Gastrocnemius medialis (tissue), 4 donors: ENCODE measurements around the gene CHST12. TPM values are rescaled to one million over a fixed set of nuclear protein-coding genes. Genes with fewer than 3 reads are reported as not detected.

Source experiments
- ATAC-seq, 2 donors: fragments of 150-250 bp; one replicate each; pipeline ENCODE4 v1.9.1; 2016
- DNase-seq, 2 donors: peaks; one replicate each; pipeline ENCODE4 v3.0.0-alpha.2; 2019
- H3K27ac ChIP-seq, 4 donors: fragments of 200-600 bp; sonication (generic); 1 replicate in 1 of 4; 2 replicates in 3 of 4; pipeline ENCODE4 v1.5.1; 2016 to 2018; ENCODE audit warnings: mild to moderate bottlenecking in 2 of 4, moderate library complexity in 1 of 4
- H3K27me3 ChIP-seq, 3 donors: fragments of 200-600 bp; sonication (generic) in 2 of 3; 1 replicate in 1 of 3; 2 replicates in 2 of 3; pipeline versions ENCODE4 v1.5.1 to v1.6.0; 2016 to 2019; ENCODE audit warnings: mild to moderate bottlenecking in 1 of 3, moderate library complexity in 1 of 3
- H3K36me3 ChIP-seq, 2 donors: fragments of 200-600 bp; sonication (generic) in 1 of 2; one replicate each; pipeline ENCODE4 v1.5.1; 2017 to 2018
- H3K4me1 ChIP-seq, 2 donors: fragments of 200-600 bp; sonication (generic) in 1 of 2; one replicate each; pipeline ENCODE4 v1.5.1; 2016 to 2017; ENCODE audit warnings: mild to moderate bottlenecking in 2 of 2
- H3K4me3 ChIP-seq, 4 donors: fragments of 200-600 bp; sonication (generic) in 3 of 4; 1 replicate in 1 of 4; 2 replicates in 3 of 4; pipeline ENCODE4 v1.5.1; 2016 to 2019; ENCODE audit warnings: mild to moderate bottlenecking in 2 of 4
- H3K9me3 ChIP-seq, 3 donors: fragments of 200-600 bp; sonication (generic) in 2 of 3; 1 replicate in 1 of 3; 2 replicates in 2 of 3; pipeline ENCODE4 v1.5.1; 2016 to 2019
- CTCF ChIP-seq, 5 experiments: fragments of 450-650 bp in 3 of 5; fragments of 200-600 bp in 2 of 5; sonication (generic) in 2 of 5; IDR thresholded peaks in 4 of 5; conservative IDR thresholded peaks in 1 of 5; 1 replicate in 4 of 5; 2 replicates in 1 of 5; pipeline ENCODE4 v1.5.1; 2016 to 2019; ENCODE audit warnings: antibody characterized with exemption in 5 of 5, mild to moderate bottlenecking in 3 of 5, moderate library complexity in 3 of 5
- POLR2A ChIP-seq, 2 donors: fragments of 450-650 bp; IDR thresholded peaks; one replicate each; pipeline ENCODE4 v1.6.1; 2017; ENCODE audit warnings: antibody characterized with exemption in 2 of 2, mild to moderate bottlenecking in 2 of 2, moderate library complexity in 2 of 2
- in situ Hi-C, 4 donors: fragments of 200-750 bp; cut with MboI; loops; one replicate each; pipeline versions ENCODE4 v1.15.0 to v1.8.0; 2017; ENCODE audit warnings: low sequenced_read_pairs in 4 of 4
- intact Hi-C: fragments of 100-400 bp; cut with DNase I; formaldehyde crosslinking; loops from one replicate; pipeline ENCODE4 v1.15.1; 2023; ENCODE audit warnings: low total_unique reads
- total RNA-seq, 4 donors: library from RNA; depleted of rRNA; stranded (reverse); fragments of >200 nt; gene quantifications; one replicate each; pipeline versions ENCODE4 v1.1.0 to v1.2.3, GENCODE V29; 2016

The CHST12 gene
- total RNA-seq, 4 donors from 2014 or later = 5.5 to 13.1 (median 10.1) TPM

DNA sequence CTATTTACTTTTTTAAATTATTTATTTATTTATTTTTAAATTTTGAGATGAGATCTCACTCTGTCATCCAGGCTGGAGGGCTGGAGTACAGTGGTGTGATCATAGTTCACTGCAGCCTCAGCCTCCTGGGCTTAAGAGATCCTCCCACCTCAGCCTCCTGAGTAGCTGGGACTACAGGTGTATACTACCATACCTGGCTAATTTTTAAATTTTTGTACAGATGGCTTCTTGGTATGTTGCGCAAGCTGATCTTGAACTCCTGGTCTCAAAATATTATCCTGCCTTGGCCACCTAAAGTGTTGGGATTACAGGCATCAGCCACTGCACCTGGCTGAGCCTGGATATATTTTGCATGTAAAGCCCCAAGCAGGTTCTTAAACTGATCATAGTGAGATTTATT, 7.6 kb downstream of the CHST12 start:
- in situ Hi-C loops (no loop called here), intact Hi-C loops (no loop called here)
- ATAC-seq (no peak), DNase-seq (no peak)
- peak overlapping the region in 3 of 4 donors; percentile 17 to 39 (median 24) for H3K27ac ChIP-seq
- no peaks in the 10 kb centered on the region for H3K9me3 ChIP-seq
- no peaks in the 10 kb centered on the region for H3K36me3 ChIP-seq
- TF ChIP-seq CTCF (IDR thresholded peaks at IDR 0.05 in 4 of 5, conservative IDR thresholded peaks at IDR 0.05 in 1 of 5) = no peak
- TF ChIP-seq POLR2A (IDR thresholded peaks at IDR 0.05) = no peak
- H3K4me1 ChIP-seq = peaks cover 23 to 29% of the 10 kb centered on the region in 2 donors
- H3K27me3 ChIP-seq = no peaks in the 10 kb centered on the region
- H3K4me3 ChIP-seq = no peak overlapping the region

GRCh38 chr7:2411815-2412586, 8.6 kb downstream of the CHST12 start:
- in situ Hi-C loops (no loop called here), intact Hi-C loops (no loop called here)
- TF ChIP-seq CTCF (IDR thresholded peaks at IDR 0.05 in 4 of 5, conservative IDR thresholded peaks at IDR 0.05 in 1 of 5) = no peak
- no peak for TF ChIP-seq POLR2A (IDR thresholded peaks at IDR 0.05)
- DNase-seq (no peak), ATAC-seq (no peak)
- no peaks in the 10 kb centered on the region for H3K36me3 ChIP-seq
- peaks cover 23 to 35% of the 10 kb centered on the region in 2 donors for H3K4me1 ChIP-seq
- no peaks in the 10 kb centered on the region for H3K9me3 ChIP-seq
- H3K4me3 ChIP-seq = no peak overlapping the region
- H3K27me3 ChIP-seq = no peaks in the 10 kb centered on the region
- H3K27ac ChIP-seq = peak overlapping the region in 3 of 4 donors; percentile 28 to 40 (median 39)

- TF ChIP-seq POLR2A (IDR thresholded peaks at IDR 0.05) (no peak), CTCF (IDR thresholded peaks at IDR 0.05 in 4 of 5, conservative IDR thresholded peaks at IDR 0.05 in 1 of 5) (no peak)
- H3K9me3 ChIP-seq = no peaks in the 10 kb centered on the region
- peaks cover 23 to 36% of the 10 kb centered on the region in 2 donors for H3K4me1 ChIP-seq
- in situ Hi-C loops (no loop called here), intact Hi-C loops (no loop called here)
- H3K4me3 ChIP-seq = no peak overlapping the region
- H3K36me3 ChIP-seq = no peaks in the 10 kb centered on the region
- no peaks in the 10 kb centered on the region for H3K27me3 ChIP-seq
- DNase-seq (no peak), ATAC-seq (no peak)
- H3K27ac ChIP-seq = peak overlapping the region in 1 of 4 donors; percentile 28
Measured at GRCh38 chr7:2412587-2413201, 9.3 kb downstream of the CHST12 start.

DNA sequence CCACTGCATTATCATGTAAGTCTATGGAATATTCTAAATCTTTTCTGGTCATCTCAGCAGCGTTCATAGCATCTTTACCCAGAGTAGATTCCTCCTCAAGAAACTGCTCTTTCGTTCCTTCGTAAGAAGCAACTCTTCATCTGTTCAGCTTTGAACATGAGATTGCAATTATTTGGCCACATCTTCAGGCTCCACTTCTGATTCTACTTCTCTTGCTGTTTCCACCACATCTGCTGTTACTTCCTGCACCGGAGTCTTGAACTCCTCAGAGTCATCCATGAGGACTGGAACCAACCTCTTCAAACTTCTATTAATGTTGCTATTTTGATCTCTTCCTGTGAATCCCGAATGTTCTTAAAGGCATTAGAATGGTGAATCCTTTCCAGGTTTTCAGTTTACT, 12.7 kb downstream of the CHST12 start:
- Histone ChIP-seq H3K36me3 (no peaks in the 10 kb centered on the region), H3K27ac (no peak overlapping the region), H3K4me1 (peaks cover 18 to 33% of the 10 kb centered on the region in 2 donors), H3K27me3 (no peaks in the 10 kb centered on the region), H3K9me3 (no peaks in the 10 kb centered on the region), H3K4me3 (no peak overlapping the region)
- intact Hi-C loops = no loop called here
- ATAC-seq (no peak), DNase-seq (no peak)
- TF ChIP-seq CTCF (IDR thresholded peaks at IDR 0.05 in 4 of 5, conservative IDR thresholded peaks at IDR 0.05 in 1 of 5) (no peak), POLR2A (IDR thresholded peaks at IDR 0.05) (no peak)
- in situ Hi-C loops = no loop called here
